Measurements from ENCODE around the gene SLC8A2.

GRCh38 chr19:47430041-47430802 is 41.5 kb downstream of the SLC8A2 start:
- TF ChIP-seq, protein P1, sequence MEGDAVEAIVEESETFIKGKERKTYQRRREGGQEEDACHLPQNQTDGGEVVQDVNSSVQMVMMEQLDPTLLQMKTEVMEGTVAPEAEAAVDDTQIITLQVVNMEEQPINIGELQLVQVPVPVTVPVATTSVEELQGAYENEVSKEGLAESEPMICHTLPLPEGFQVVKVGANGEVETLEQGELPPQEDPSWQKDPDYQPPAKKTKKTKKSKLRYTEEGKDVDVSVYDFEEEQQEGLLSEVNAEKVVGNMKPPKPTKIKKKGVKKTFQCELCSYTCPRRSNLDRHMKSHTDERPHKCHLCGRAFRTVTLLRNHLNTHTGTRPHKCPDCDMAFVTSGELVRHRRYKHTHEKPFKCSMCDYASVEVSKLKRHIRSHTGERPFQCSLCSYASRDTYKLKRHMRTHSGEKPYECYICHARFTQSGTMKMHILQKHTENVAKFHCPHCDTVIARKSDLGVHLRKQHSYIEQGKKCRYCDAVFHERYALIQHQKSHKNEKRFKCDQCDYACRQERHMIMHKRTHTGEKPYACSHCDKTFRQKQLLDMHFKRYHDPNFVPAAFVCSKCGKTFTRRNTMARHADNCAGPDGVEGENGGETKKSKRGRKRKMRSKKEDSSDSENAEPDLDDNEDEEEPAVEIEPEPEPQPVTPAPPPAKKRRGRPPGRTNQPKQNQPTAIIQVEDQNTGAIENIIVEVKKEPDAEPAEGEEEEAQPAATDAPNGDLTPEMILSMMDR (IDR thresholded peaks at IDR 0.05) = peak in 2 of 3 experiments; percentile 24 to 44
- TF ChIP-seq POLR2A (IDR thresholded peaks at IDR 0.05) = no peak
